ENCODE data around the gene BRS3.
A peak's percentile ranks its signal among the peaks of the same experiment; 100 is the strongest.

Gene BRS3

DNA sequence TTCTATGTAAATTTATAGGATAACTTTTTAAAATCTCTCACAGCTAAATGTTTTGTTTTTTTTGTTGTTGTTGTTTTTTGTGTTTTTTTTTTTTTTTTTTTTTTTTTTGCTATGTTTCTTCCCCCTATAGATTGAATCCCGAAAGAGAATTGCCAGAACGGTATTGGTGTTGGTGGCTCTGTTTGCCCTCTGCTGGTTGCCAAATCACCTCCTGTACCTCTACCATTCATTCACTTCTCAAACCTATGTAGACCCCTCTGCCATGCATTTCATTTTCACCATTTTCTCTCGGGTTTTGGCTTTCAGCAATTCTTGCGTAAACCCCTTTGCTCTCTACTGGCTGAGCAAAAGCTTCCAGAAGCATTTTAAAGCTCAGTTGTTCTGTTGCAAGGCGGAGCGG lies 4.1 kb downstream of the BRS3 start:
- TF ChIP-seq, protein P1, sequence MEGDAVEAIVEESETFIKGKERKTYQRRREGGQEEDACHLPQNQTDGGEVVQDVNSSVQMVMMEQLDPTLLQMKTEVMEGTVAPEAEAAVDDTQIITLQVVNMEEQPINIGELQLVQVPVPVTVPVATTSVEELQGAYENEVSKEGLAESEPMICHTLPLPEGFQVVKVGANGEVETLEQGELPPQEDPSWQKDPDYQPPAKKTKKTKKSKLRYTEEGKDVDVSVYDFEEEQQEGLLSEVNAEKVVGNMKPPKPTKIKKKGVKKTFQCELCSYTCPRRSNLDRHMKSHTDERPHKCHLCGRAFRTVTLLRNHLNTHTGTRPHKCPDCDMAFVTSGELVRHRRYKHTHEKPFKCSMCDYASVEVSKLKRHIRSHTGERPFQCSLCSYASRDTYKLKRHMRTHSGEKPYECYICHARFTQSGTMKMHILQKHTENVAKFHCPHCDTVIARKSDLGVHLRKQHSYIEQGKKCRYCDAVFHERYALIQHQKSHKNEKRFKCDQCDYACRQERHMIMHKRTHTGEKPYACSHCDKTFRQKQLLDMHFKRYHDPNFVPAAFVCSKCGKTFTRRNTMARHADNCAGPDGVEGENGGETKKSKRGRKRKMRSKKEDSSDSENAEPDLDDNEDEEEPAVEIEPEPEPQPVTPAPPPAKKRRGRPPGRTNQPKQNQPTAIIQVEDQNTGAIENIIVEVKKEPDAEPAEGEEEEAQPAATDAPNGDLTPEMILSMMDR (IDR thresholded peaks at IDR 0.05; ENCODE audit: low read depth, low read length, missing control alignments): no peak
- DNase-seq (ENCODE audit: low read depth): no peak
- no peak overlapping the region for H3K4me3 ChIP-seq (ENCODE audit: low read depth, low read length)

DNA sequence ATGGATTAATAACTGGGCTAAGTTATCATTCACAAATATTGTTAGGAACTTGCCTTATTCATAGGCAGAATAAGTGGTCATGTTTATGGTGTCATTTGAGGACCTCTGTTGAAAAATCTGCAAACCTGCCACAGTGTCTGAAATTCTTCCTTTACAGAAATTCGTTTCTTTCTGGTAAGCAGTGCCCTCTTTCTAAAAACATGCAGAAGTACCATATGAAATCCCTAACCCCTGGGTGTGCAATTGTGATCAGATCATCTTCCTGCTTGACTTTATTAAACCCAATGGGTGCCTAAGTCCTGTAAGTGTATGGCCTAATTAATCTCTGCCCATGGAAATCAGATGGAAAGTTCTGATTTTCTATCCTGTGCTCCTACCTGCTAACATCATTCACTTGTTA lies 5.3 kb downstream of the BRS3 start:
- no peak overlapping the region for H3K4me3 ChIP-seq (ENCODE audit: low read depth, low read length)
- no peak for DNase-seq (ENCODE audit: low read depth)
- TF ChIP-seq, protein P1 (IDR thresholded peaks at IDR 0.05; ENCODE audit: low read depth, low read length, missing control alignments): no peak

DNA sequence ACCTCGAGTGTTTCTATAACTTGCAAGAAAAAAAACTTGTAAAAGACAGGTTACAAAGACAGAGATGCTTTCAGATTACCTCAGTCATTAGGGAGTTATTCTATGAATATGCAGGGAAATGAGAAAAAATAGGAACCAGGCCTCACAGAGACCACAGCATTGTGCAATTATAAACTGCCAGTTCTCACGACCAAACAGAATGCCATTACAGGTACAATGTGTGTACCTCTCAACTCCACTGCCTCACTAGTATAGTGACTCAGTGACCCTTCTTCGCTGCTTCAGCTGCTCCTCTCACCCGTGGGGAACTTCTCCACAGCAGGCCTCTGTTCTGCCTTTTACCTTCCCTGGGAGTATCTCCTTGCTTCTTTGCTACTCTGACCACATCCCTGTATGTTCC lies 7.3 kb downstream of the BRS3 start:
- TF ChIP-seq, protein P1 (IDR thresholded peaks at IDR 0.05; ENCODE audit: low read depth, low read length, missing control alignments): no peak
- H3K4me3 ChIP-seq (ENCODE audit: low read depth, low read length): no peak overlapping the region
- no peak for DNase-seq (ENCODE audit: low read depth)

DNA sequence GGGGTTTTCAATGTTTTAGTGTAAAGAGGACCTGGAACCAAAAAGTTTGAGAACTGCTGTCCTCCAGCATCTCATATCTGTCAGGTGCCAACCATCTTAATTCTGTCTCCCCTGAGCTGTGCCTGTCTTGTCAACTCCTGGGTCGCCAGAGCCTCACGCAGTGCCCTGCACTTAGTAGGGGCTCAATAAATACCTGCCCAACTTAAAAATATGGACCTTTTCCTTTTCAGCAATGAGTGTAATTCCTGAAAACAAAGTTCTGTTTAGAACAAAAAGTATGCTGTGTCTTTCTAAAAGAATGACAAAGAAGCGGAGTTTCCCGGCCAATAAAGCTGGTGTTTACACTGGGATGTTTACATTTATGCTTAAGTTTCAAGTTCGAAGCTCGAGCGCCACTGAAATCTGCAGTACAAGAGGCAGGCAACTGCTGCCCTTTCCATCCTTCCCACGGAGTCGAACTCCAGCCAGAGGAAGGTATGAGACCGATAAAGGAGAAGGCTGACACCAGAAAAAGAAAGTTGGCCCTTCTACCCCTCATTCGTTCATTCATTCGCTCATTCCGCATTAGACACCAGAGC lies 8.5 kb downstream of the BRS3 start:
- DNase-seq (ENCODE audit: low read depth): no peak
- TF ChIP-seq, protein P1 (IDR thresholded peaks at IDR 0.05; ENCODE audit: low read depth, low read length, missing control alignments): no peak
- H3K4me3 ChIP-seq (ENCODE audit: low read depth, low read length): peak overlapping the region; percentile 75

DNA sequence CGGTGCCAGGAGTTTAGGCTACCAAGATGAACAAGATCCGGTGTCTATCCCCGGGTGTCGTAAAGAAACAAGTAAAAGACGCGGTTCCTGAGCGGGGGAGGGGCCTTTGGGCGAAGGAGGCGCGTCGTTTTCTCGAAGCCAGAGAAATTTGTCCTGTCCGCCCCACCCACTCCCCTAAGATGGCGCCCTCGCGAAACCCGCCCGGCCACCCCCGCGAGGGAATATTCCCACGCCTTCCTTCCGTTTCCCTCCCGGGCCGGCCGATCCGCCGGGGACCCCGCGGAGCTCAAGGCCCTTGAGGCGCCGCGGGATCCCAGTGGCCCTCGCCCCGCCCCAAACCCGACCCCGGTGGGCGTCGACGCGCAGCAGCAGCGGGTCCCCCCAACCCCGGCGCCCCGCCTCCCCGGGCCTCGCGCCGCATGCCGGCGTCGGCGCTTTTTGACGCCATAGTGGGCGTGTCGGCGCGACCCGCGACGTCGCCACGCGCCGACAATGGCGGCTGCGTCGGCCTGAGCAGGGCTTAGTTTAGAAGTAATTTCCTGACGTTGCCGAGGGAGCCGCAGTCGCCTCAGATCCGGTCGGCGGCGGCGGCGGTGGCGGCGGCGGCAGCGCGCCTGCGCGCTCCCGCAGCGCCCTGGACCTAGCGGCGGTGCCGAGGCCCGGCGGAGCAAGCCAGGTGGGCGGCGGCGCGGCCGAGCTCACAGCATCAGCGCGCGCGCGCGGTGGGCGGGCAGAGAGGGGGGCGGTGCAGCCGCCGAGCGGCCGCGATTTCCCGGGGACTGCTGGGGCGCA lies 9.2 kb downstream of the BRS3 start:
- TF ChIP-seq, protein P1 (IDR thresholded peaks at IDR 0.05; ENCODE audit: low read depth, low read length, missing control alignments): no peak
- peak; percentile 60 for DNase-seq (ENCODE audit: low read depth)
- peak overlapping the region; percentile 75 for H3K4me3 ChIP-seq (ENCODE audit: low read depth, low read length)

DNA sequence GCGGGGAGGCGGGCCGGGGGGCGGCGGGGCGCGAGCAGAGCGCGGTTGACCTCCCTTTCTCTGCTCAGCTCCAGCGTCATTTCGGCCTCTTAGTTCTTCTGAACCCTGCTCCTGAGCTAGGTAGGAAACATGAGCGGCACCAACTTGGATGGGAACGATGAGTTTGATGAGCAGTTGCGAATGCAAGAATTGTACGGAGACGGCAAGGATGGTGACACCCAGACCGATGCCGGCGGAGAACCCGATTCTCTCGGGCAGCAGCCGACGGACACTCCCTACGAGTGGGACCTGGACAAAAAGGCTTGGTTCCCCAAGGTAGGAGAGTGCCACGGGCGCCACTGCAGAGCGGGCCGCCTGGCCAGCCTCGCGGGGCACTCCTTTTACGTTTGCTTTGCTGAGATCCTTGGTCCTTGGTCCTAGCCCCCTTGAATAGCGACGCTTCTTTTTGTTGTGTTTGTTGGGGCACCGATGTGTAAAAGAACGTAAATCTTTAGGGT lies 9.9 kb downstream of the BRS3 start, which contains the start of gene HTATSF1:
Gene HTATSF1 (plus strand): TSS at position 37 of the 497 bp plus-strand sequence. CDS start 93 bp downstream, at position 130.
- peak within 1 kb of the TSS; percentile 75 for H3K4me3 ChIP-seq (ENCODE audit: low read depth, low read length)
- TF ChIP-seq, protein P1 (IDR thresholded peaks at IDR 0.05; ENCODE audit: low read depth, low read length, missing control alignments): no peak
- DNase-seq (ENCODE audit: low read depth): no peak
